Spleen (tissue), 7 donors: ENCODE data around the gene ARMH2.

Source experiments
- POLR2A ChIP-seq, 3 donors: fragments of 450-650 bp; IDR thresholded peaks; one replicate each; pipeline ENCODE4 v1.5.1; 2017; ENCODE audit warnings: antibody characterized with exemption in 3 of 3, mild to moderate bottlenecking in 1 of 3
- POLR2AphosphoS5 ChIP-seq, 3 donors: sonication (generic); formaldehyde crosslinking; IDR thresholded peaks; one replicate each; pipeline ENCODE4 v1.5.1; 2017; ENCODE audit warnings: antibody characterized with exemption in 3 of 3
- TF ChIP-seq, protein P1 (sequence below), 11 experiments: fragments of 200-600 bp in 7 of 11; fragments of 450-650 bp in 4 of 11; sonication (generic) in 4 of 11; IDR thresholded peaks in 8 of 11; conservative IDR thresholded peaks in 3 of 11; 1 replicate in 7 of 11; 2 replicates in 4 of 11; pipeline versions ENCODE4 v1.4.0 to v1.8.0; 2016 to 2021; ENCODE audit warnings: antibody characterized with exemption in 11 of 11, inconsistent platforms in 4 of 11, mild to moderate bottlenecking in 1 of 11
- donor health status: DM: no; HTN: no; CAD: no; lungs with moderate emphysema.
- donor health status: DM: no; HTN: no; CAD: no.
- donor health status: DM: no; HTN: no; CAD: no.

GRCh38 chr6:24766680-24767462, 31.8 kb downstream of the ARMH2 start:
- TF ChIP-seq, protein P1, sequence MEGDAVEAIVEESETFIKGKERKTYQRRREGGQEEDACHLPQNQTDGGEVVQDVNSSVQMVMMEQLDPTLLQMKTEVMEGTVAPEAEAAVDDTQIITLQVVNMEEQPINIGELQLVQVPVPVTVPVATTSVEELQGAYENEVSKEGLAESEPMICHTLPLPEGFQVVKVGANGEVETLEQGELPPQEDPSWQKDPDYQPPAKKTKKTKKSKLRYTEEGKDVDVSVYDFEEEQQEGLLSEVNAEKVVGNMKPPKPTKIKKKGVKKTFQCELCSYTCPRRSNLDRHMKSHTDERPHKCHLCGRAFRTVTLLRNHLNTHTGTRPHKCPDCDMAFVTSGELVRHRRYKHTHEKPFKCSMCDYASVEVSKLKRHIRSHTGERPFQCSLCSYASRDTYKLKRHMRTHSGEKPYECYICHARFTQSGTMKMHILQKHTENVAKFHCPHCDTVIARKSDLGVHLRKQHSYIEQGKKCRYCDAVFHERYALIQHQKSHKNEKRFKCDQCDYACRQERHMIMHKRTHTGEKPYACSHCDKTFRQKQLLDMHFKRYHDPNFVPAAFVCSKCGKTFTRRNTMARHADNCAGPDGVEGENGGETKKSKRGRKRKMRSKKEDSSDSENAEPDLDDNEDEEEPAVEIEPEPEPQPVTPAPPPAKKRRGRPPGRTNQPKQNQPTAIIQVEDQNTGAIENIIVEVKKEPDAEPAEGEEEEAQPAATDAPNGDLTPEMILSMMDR (IDR thresholded peaks at IDR 0.05 in 8 of 11, conservative IDR thresholded peaks at IDR 0.05 in 3 of 11), result peak in 9 of 11 experiments; percentile 20 to 66 (median 54)
- no peak for TF ChIP-seq POLR2A (IDR thresholded peaks at IDR 0.05)
- no peak for TF ChIP-seq POLR2AphosphoS5 (IDR thresholded peaks at IDR 0.05)
